Omental fat pad (tissue), 4 donors: Measurements from ENCODE around the gene ARSA. TPM values are rescaled to one million over a fixed set of nuclear protein-coding genes. Genes with fewer than 3 reads are reported as not detected.
A peak's percentile ranks its signal among the peaks of the same experiment; 100 is the strongest.
"Not testable (repeated sequence)": the region's sequence is repeated elsewhere in the genome, so short reads cannot be mapped to it uniquely, and the experiment has no call there.

Experiments used
- ATAC-seq: fragments of 150-250 bp; one replicate; pipeline ENCODE4 v1.9.1; 2016; ENCODE audit warnings: mild to moderate bottlenecking, moderate library complexity; ENCODE audit not compliant: low FRiP score
- DNase-seq: peaks from one replicate; pipeline ENCODE4 v3.0.0-alpha.2; 2019; ENCODE audit warnings: low spot score
- CTCF ChIP-seq, 3 donors: fragments of 450-650 bp; IDR thresholded peaks; one replicate each; pipeline ENCODE4 v1.5.1; 2016 to 2017; ENCODE audit warnings: antibody characterized with exemption in 3 of 3, mild to moderate bottlenecking in 3 of 3, moderate library complexity in 2 of 3
- total RNA-seq, 4 donors: library from RNA; depleted of rRNA; stranded (reverse); fragments of >200 nt; gene quantifications; one replicate each; pipeline ENCODE4 v1.1.0, GENCODE V29; 2016

The ARSA gene
- total RNA-seq, 4 donors from 2014 or later, result 29.9 to 43.5 (median 36.1) TPM

- ATAC-seq, result peak; percentile 53
- DNase-seq, result no peak
- no peak for TF ChIP-seq CTCF (IDR thresholded peaks at IDR 0.05)
These were observed 15.3 kb downstream of the ARSA start for GRCh38 chr22:50612528-50613221.

GRCh38 chr22:50612168-50612527 is 15.8 kb downstream of the ARSA start:
- no peak for TF ChIP-seq CTCF (IDR thresholded peaks at IDR 0.05)
- no peak for ATAC-seq
- no peak for DNase-seq

- no peak for ATAC-seq
- TF ChIP-seq CTCF (IDR thresholded peaks at IDR 0.05), result no peak
These were observed 16.5 kb downstream of the ARSA start for GRCh38 chr22:50611341-50612060.

GRCh38 chr22:50610581-50610980 is 17.4 kb downstream of the ARSA start:
- DNase-seq (no peak), ATAC-seq (no peak)
- TF ChIP-seq CTCF (IDR thresholded peaks at IDR 0.05), result no peak

More at GRCh38 chr22:50611341-50612060, 16.5 kb downstream of the ARSA start:
- no peak for DNase-seq

- TF ChIP-seq CTCF (IDR thresholded peaks at IDR 0.05), result no peak
- ATAC-seq (no peak), DNase-seq (no peak)
These were observed 17.9 kb downstream of the ARSA start for GRCh38 chr22:50610041-50610451.

- DNase-seq (no peak), ATAC-seq (no peak)
- TF ChIP-seq CTCF (IDR thresholded peaks at IDR 0.05), result no peak
These were observed 18.4 kb downstream of the ARSA start for GRCh38 chr22:50609599-50609998.

- DNase-seq (no peak), ATAC-seq (no peak)
- TF ChIP-seq CTCF (IDR thresholded peaks at IDR 0.05), result no peak
These were observed 19.0 kb downstream of the ARSA start for GRCh38 chr22:50608996-50609395.

GRCh38 chr22:50608058-50608840 is 19.7 kb downstream of the ARSA start:
- ATAC-seq, DNase-seq: not testable (repeated sequence)
